HG02870 (cell line): Measurements from ENCODE around the gene PDE6C.
"Not testable (repeated sequence)": the region's sequence is repeated elsewhere in the genome, so short reads cannot be mapped to it uniquely, and the experiment has no call there.

Experiments
- ATAC-seq: cut with Tn5 transposase; IDR thresholded peaks from one replicate; pipeline ENCODE4 v1.9.1; 2021; ENCODE audit warnings: mild to moderate bottlenecking, moderate library complexity; ENCODE audit not compliant: unreplicated experiment

The PDE6C gene

DNA sequence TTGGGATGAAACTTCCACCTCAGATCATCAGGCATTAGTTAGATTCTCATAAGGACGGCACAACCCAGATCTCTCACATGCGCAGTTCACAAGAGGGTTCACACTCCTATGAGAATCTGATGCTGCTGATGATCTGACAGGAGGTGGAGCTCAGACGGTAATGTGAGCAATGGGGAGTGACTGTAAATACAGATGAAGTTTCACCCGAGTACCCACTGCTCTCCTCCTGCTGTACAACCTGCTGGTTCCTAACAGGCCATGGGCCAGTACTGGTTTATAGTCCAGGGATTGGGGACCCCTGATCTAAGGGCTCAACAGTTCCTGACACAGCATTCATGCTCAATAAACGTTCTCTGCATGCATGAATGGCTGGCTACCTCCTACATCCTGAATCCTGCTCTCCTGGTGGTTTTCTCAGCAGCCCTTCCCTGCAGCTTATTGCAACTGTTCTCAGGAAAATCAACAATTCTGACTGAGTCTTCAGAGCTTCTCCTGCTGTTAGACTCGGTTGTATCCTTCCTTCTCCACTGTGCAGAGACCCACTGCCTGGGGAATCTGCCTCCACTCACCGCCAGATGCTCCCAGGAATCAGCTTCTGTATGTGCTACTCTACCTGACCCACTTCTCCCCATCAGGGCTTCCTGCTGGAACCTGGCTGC is 17.4 kb downstream of the PDE6C start:
- ATAC-seq, result no peak

DNA sequence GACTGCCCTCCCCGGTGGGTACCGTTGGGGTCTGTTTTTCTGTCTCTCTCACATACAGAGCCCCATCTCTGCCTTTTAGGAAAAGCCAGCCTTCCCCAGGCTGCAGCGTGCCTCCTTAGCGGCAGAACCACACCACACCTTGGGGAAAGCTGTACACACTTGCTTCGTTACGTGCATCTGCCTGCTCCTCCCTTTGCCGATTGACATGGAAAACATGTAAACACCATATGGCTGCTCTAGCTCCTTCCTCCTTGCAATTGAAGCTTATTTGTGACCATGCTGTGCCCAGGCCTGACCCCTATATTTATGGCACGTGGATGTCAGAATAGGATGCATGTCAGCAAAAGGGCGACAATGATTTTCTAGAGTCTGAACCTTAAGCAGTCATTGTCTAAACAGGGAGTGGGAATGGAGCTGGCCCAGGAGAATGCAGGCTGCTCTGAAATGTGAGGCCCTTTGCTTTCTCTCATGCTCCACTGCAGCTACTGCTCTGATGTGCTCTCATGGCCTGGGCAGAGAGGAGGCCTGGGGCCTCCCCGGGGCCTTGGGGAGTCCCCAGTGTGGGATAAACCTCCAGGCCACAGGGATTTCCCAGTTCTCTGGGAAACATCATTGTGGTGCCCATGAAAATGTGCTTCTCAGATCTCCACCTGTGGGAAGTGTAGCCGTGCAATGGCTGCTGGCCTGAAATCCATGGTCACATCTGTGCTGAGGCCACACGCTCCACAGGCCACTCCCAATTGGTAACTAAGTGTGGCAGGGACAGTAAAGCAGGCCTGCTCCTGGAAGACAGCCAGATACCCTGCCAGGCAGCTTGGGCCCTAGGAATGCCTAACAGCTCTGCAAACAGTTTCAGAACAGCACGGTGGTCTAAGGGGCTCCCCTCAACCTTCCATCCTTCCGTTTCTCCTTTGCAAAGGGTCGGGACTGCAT is 18.6 kb downstream of the PDE6C start:
- ATAC-seq, result no peak

DNA sequence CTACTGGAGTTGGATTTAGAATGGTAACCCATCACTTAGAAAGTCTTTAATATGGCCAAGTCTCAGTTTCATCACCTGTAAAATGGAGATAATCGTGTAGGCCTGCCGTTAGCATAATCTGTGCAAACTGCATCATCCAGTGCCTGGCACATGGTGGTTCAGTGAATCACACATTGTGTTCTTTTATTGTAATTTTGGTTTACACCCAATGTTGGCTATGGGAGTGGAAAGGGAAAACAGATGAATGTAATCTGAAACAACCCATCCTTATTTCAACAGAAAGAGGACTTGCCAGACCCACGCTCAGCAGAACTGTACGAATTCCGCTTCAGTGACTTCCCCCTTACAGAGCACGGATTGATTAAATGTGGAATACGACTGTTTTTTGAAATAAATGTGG is 27.5 kb downstream of the PDE6C start:
- no peak for ATAC-seq

DNA sequence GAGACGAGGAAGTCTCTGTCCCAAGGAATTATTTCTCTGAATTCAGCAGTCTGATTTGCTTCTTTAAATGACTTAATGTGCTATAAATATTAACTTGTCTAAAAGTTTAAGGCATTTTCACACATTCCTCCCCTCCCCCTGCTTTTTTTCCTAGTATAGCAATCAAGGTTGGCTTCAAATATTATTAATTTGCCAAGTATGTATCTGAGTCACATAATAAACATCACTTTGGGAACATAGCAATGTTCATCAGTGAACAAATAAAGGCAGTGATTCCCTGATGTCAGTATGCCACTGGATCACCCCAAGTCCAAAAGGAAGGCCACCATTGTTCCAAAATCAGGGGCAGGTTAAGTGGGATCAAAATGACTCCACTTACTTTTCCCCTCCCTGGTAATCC is 40.5 kb downstream of the PDE6C start:
- no peak for ATAC-seq

DNA sequence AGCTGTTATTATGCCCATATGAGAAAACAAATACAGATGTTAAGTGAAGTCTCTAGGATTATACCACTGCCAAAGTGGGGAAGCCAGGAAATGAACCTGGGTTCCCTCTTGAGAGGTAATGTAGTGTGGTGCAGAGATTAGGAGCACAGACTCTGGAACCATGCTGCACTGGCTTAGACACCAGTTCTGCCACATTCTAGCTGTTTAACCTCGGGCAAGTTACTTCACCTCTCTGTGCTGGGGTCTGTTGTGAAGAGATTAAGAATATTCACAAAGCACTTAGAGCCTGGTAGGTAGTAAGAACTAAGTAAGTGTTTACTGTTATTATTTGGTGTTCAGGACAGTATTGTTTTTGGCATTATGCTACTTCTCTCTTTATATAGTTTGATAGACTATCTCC is 41.9 kb downstream of the PDE6C start:
- ATAC-seq, result no peak

DNA sequence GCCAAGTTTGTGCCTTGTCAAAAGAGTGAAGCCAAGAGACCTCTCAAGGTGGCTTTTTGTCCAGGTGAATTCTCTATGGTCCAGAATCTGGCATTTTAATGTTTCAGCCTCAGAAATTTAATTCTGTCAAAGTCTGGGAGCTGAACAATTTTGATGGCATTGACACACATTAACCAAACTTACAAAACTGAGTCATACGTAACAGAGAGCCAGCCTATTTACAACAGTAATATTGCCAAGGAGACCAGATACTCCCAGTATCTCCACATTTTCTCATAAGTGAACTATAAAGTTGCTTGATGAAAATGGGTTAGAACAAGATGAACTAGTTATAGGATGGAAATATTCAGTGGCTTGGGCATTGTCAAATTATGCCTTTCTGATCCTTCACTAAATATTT is 43.8 kb downstream of the PDE6C start:
- ATAC-seq, result no peak

DNA sequence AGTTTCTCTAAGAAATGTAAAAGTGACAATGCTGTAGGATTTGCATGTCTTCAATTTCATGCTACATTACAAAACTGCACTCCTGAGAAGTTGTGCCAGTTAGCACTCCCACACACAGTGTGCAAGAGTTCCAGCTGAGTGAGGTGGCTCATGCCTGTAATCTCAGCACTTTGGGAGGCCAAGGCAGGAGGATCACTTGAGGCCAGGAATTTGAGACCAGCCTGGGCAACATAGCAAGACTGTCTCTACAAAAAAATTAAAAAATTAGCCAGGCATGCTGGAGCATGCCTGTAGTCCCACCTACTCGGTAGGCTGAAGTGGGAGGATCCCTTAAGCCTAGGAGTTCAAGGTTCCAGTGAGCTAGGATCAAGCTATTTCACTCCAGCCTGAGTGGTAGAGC is 45.4 kb downstream of the PDE6C start:
- no peak for ATAC-seq

DNA sequence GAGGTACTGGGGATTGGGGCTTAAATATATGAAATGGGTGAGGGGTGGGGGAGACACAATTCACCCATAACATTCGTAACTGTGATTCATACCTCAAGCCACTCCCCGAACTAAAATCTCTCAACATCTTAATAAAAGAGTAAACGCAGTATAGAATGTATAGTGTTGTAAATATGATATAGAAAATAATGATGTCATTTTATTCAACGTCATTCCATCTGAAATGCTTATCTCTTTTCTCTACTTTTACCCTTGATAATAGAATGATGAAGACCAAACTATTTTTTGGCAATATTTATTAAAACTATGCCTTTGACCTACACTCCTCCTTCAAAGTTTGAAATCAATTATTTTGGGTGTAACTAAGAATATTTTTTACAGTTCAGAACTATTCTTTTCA is 53.7 kb downstream of the PDE6C start:
- no peak for ATAC-seq

DNA sequence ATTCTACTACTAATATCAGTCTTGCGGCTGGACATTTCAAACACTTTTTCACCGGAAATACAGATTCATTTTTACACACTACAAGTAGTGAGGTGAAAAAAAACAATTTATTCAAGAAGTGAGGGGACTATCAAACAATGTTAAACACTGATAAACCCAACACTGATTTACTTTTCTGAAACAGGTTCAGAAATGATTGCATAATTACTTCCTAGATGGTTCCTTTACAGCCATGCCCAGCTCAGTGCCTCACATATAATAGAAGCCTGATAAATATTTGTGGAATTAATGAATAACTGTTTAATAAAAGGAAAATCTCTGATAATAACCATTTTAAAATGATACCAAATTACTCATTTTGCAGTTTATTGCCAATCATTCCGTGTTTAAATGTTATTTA is 55.5 kb downstream of the PDE6C start:
- no peak for ATAC-seq

DNA sequence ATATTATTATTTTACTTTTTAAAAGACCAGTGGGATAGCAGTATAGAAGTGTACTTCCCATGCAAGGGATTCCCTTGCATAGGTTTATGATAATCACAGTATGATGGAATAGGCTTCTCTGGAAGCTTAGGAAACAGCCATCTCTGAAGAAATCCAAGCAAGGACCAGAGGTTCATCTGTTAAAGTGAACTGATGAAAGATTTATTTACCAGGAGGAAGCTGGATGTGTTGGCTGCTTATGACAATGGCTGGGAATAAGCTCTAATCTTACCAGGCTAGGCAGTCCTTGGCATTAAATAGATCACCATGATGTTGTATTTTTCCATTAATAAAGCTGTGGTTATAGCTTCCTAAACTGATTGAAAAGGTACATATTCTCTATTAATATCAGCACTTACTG is 58.0 kb downstream of the PDE6C start:
- no peak for ATAC-seq

DNA sequence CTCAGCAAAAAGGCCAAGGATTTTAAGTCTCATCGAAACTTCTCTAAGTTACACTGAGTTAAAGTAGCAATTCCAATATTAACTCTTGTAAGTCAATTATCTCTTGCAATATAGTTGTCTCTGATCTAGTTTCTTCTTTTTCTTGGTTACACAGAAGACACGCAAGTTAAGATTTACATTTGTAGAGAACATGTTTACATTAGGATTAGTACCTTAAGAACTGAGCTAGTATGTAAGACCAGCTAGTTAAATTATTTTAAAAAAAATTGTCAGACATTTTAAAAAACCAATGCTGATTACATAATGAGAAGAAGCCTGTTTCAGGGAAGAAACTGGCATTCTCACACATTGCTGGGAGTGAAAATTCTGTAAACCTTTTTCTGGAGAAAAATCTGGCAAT is 58.7 kb downstream of the PDE6C start:
- ATAC-seq, result no peak

DNA sequence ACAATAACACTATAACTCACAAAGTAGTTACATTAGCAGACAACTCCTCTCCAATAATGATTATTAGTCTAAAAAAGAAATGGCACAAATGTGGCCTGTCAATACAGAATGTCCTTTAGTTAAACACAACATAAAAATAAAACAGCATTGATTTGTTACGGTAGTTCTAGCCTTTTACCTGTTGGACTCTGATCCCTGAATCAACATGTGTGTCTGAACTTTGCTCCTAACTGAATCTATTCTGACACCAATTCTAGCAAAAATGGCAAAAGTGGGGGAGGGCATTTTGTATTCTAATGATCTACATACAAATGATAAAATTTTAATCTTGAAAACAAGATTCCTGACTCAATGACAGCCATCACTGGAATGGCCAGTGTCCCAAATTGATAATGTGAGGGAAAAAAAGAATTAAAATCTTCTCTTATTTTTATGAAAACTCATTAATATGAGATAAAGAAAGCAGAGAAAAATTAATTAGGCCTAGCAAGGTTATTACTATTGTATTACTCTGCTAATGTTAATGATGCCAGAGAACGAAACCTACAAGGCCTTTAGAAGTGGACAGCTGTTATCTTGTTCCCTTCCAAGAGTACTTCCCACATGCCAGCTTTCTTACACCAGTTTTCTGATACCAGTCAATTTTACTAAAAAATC is 59.8 kb downstream of the PDE6C start:
- ATAC-seq, result no peak

DNA sequence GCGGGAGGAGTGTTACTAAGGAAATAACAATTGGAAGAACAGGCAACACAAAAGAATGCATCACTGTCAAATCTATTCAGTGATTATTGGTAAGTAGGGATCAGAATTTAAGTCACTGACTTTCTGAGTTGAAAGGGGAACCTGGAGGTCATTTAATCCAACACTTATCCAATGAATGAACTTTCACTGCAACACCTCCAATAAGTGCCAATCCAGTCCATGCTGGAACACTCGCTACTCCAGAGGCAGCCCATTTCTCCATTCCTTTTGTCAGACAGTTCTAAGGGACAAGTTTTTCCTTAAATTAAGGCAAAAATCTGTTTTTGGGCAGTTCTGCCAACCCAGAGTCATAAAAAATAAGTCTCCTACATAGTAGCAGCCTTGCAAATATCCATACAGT is 60.6 kb downstream of the PDE6C start:
- no peak for ATAC-seq

DNA sequence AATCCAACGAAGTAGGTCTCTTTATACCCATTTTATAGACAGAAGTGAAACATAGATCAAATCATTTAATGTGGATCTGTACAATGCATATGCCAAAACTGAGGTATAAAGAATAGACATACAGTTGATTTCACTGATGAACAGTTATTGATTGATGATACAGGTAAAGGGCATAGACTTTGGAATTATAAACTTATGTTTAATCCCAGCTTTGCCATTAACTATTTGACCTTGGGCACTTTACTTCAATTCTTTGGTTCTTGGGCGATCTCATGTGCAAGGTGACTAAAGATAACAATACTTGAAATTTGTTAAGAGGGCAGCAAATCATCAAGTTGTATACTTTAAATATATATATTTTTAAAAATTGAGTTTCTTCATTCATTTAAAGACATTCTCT is 61.5 kb downstream of the PDE6C start:
- ATAC-seq, result no peak

DNA sequence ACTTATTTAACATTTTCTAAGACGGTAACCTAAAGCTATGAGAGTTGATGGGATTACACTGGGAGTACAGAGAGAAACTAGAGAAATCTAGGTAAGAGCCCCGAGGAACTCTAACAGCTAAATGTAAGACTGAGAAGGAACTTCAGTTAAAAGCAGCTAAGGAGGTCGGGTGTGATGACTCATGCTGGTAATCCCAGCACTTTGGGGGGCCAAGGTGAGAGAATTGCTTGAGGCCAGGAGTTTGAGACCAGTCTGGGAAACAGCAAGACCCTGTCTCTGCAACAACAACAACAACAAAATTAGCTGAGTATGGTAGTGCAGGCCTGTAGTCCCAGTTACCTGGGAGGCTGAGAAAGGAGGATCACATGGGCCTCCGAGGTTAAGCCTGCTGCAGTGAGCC is 66.0 kb downstream of the PDE6C start:
- ATAC-seq, result no peak

DNA sequence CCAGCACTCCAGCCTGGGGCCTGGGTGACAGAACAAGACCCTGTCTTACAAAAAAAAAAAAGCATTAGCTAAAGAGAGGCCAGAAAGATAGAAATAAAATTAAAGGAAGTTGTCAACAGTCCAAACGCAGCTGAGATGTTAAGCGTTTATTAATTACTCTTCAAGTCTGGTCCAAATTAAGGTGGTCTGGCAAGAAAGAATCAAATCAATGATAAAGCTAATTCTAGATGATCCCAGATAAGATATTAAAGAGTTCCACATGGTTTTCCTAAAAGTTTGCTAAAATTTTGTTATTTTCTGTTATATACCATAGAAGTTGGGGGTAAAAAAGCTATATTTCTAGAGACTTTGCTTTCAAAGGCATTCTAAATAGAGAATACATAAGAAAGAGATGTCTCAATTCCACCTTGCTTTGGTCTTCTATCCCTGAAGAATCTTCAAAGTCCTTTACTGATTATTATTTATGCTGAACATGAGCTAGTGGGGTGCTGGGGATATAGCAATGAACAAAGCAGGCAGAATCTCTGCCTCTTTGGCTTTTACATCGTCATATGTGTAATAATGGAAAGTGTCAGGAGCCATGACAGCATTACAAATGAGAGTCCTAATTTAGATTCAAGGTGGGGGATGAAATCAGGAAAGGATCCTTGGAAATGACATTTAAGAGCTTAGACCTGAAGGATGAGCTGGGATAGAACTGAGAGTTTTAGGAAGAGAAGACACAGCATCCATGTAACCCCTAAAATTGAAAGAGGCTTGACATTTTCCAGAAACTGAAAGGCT is 66.7 kb downstream of the PDE6C start:
- no peak for ATAC-seq

DNA sequence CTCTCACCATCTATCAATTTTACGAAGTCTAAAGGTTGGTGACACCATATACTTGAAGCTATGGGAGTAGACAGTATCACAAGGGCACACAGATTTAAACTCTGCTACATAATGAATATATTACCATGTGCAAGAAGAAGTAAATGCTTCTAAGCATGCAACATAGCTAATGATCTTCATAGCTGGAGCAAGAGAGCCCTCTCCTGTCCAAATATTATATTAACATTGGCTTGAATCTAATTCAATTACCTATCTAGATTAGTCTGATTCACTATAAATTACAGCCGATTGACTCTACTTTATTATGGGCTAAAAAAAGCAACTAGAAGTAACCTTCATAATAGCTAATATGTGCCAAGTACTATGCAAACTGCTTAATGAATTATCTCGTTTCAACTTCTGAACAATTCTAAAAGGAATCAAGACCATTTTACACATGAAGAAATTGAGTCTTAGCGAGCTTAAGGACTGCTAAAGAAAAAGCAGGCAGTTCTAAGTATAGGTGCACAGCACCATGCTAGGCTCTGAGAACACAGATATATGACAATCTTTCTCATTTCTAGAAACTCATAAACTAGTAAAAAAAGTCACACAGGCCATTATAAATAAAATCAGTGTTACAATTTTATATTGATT is 68.2 kb downstream of the PDE6C start:
- no peak for ATAC-seq

DNA sequence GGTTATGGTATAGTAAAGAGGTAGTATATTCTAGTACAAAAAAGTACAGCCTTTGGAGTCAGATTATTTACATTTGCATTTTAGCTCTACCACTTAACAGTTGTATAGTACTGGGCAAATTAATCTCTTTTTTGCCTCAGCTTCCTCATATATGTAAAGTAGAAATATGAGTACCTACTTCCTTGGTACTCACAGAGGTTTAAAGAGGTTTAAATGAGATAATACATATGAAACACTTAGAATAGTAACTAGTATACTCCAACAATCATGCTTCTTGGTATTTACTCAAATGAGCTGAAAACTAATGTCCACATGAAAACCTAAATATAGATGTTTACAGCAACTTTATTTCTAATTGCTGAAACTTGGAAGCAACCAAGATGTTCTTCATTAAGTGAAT is 75.4 kb downstream of the PDE6C start:
- no peak for ATAC-seq

DNA sequence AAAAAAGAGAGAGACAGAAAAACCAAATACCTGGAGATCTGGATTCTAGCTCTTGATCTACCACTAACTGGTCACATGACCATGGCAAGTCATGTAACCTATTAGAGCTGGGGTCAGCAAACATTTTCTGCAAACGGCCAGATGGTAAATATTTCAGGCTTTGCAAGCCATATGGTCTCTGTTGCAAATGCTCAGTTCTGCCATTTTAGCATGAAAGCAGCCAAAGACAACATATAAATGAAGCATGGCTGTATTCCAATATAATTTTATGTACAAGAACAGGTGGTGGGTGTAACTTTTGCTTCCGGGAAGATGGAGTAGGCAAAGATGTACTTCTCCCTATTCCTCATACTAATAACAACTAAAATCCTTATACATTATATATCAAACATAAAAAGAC is 83.4 kb downstream of the PDE6C start:
- ATAC-seq, result no peak

DNA sequence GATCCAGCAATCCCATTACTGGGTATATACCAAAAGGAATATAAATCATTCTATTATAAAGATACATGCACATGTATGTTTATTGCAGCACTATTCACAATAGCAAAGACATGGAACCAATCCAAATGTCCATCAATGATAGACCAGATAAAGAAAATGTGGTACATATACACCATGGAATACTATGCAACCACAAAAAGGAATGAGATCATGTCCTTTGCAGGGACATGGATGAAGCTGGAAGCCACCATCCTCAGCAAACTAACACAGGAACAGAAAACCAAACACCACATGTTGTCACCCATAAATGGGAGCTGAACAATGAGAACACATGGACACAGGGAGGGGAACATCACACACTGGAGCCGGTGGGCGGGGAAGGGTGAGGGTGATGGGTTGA is 84.2 kb downstream of the PDE6C start:
- ATAC-seq, result not testable (repeated sequence)

DNA sequence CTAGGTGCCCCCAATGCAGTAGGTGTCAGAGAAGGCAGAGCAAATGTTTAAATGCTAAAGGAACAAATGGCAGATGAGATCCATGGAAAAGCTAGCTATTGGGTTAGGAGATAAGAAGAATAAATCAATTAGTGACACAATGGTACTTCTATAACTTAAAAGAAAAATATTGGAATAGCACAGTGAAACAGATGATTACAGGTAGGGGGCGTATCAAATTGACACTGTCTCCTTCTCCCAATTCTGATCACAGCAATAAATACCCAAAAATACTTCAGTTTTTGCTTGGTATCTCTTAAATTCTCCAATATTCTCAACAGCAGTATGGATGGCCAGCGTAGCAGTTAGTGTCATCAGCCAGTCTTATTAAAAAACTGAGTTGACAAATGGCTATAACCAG is 84.9 kb downstream of the PDE6C start:
- ATAC-seq, result no peak
